Mesodermal cell (in vitro differentiated cells): ENCODE results near the gene KCMF1.

ENCODE experiments used
- H3K27ac ChIP-seq: 2 replicates; pipeline ENCODE4 v1.7.0; 2013; ENCODE audit warnings: mild to moderate bottlenecking, low read depth, low read length, moderate library complexity; ENCODE audit not compliant: severe bottlenecking
- H3K36me3 ChIP-seq: 2 replicates; pipeline ENCODE4 v1.7.1; 2013; ENCODE audit warnings: mild to moderate bottlenecking, low read length, moderate library complexity; ENCODE audit not compliant: control insufficient read depth, insufficient read depth
- H3K4me1 ChIP-seq: one replicate; pipeline ENCODE4 v1.7.1; 2013; ENCODE audit warnings: mild to moderate bottlenecking, low read length; ENCODE audit not compliant: insufficient read depth, control insufficient read depth, poor library complexity, severe bottlenecking
- H3K4me3 ChIP-seq: 2 replicates; pipeline ENCODE4 v1.7.0; 2013; ENCODE audit warnings: low read length, control low read depth, mild to moderate bottlenecking; ENCODE audit not compliant: insufficient read depth, poor library complexity, severe bottlenecking; ENCODE audit errors: extremely low read depth
- H3K9me3 ChIP-seq: 2 replicates; pipeline ENCODE4 v1.7.1; 2013; ENCODE audit warnings: mild to moderate bottlenecking, low read length, moderate library complexity; ENCODE audit not compliant: control insufficient read depth
- WGBS, 2 experiments: methylation state at CpG; one replicate each; pipeline ENCODE4 v1.1.5; 2013; ENCODE audit warnings: missing lambda C conversion rate in 2 of 2; ENCODE audit not compliant: insufficient coverage in 2 of 2; 5-methylcytosine and 5-hydroxymethylcytosine counted together

Gene KCMF1

GRCh38 chr2:84966731-84967130 is 4.2 kb upstream of the KCMF1 start:
- peaks cover 4% of the 10 kb centered on the region for H3K4me1 ChIP-seq
- WGBS, 2 experiments: 94 to 97% methylated on average over 3 to 4 of the region's 7 CpGs
- peaks cover 57% of the 10 kb centered on the region for H3K36me3 ChIP-seq
- H3K27ac ChIP-seq: no peak overlapping the region
- no peaks in the 10 kb centered on the region for H3K9me3 ChIP-seq
- no peak overlapping the region for H3K4me3 ChIP-seq

GRCh38 chr2:84969511-84970209 is 1.3 kb upstream of the KCMF1 start:
- 0% methylated on average over 3 to 6 of the region's 10 CpGs for WGBS, 2 experiments
- peak overlapping the region; percentile 84 for H3K4me3 ChIP-seq
- peaks cover 4% of the 10 kb centered on the region for H3K4me1 ChIP-seq
- H3K36me3 ChIP-seq: peaks cover 33% of the 10 kb centered on the region
- H3K27ac ChIP-seq: peak overlapping the region; percentile 92
- H3K9me3 ChIP-seq: no peaks in the 10 kb centered on the region

- Histone ChIP-seq H3K36me3 (peaks cover 26% of the 10 kb centered on the region), H3K9me3 (no peaks in the 10 kb centered on the region), H3K4me1 (peaks cover 8% of the 10 kb centered on the region), H3K4me3 (peak overlapping the region; percentile 84), H3K27ac (peak overlapping the region; percentile 92)
- 0% methylated on average over 35 to 52 of the region's 65 CpGs for WGBS, 2 experiments
These were observed 622 bp upstream of the KCMF1 start for GRCh38 chr2:84970210-84970867.

GRCh38 chr2:84971510-84972206 is 697 bp downstream of the KCMF1 start:
- Histone ChIP-seq H3K4me1 (peaks cover 9% of the 10 kb centered on the region), H3K9me3 (no peaks in the 10 kb centered on the region), H3K4me3 (peak overlapping the region; percentile 59), H3K36me3 (peaks cover 13% of the 10 kb centered on the region), H3K27ac (peak overlapping the region; percentile 90)
- WGBS, 2 experiments: 0% methylated on average over 64 to 84 of the region's 99 CpGs

- peaks cover 14% of the 10 kb centered on the region for H3K36me3 ChIP-seq
- peaks cover 9% of the 10 kb centered on the region for H3K4me1 ChIP-seq
- H3K4me3 ChIP-seq: peak overlapping the region; percentile 59
- 0 to 2% methylated on average over 7 to 10 of the region's 11 CpGs for WGBS, 2 experiments
- H3K9me3 ChIP-seq: no peaks in the 10 kb centered on the region
- H3K27ac ChIP-seq: peak overlapping the region; percentile 90
These were observed 1.3 kb downstream of the KCMF1 start for GRCh38 chr2:84972207-84972783.

- WGBS, 2 experiments: no CpG with 5 or more reads among the region's 4 CpGs
- Histone ChIP-seq H3K9me3 (no peaks in the 10 kb centered on the region), H3K4me3 (peak overlapping the region; percentile 59), H3K36me3 (peaks cover 16% of the 10 kb centered on the region), H3K27ac (no peak overlapping the region), H3K4me1 (peaks cover 9% of the 10 kb centered on the region)
These were observed 2.0 kb downstream of the KCMF1 start for GRCh38 chr2:84972932-84973331.

GRCh38 chr2:84980263-84980983 is 9.5 kb downstream of the KCMF1 start:
- H3K27ac ChIP-seq: no peak overlapping the region

GRCh38 chr2:84986018-84986417 is 15.1 kb downstream of the KCMF1 start:
- no peak overlapping the region for H3K27ac ChIP-seq
- 100% methylated on average over 1 of the region's 1 CpG for WGBS, 2 experiments

More at GRCh38 chr2:84980263-84980983, 9.5 kb downstream of the KCMF1 start:
- no peak overlapping the region for H3K4me3 ChIP-seq
- peaks cover 2% of the 10 kb centered on the region for H3K4me1 ChIP-seq
- no peaks in the 10 kb centered on the region for H3K9me3 ChIP-seq
- peaks cover 27% of the 10 kb centered on the region for H3K36me3 ChIP-seq
- 91 to 93% methylated on average over 6 of the region's 6 CpGs for WGBS, 2 experiments

GRCh38 chr2:84989422-84989821 is 18.5 kb downstream of the KCMF1 start:
- Histone ChIP-seq H3K27ac (no peak overlapping the region), H3K4me1 (peaks cover 11% of the 10 kb centered on the region), H3K4me3 (no peak overlapping the region), H3K9me3 (no peaks in the 10 kb centered on the region), H3K36me3 (peaks cover 7% of the 10 kb centered on the region)
- WGBS, 2 experiments: 97 to 100% methylated on average over 2 of the region's 2 CpGs

More at GRCh38 chr2:84986018-84986417, 15.1 kb downstream of the KCMF1 start:
- no peak overlapping the region for H3K4me3 ChIP-seq
- peaks cover 7% of the 10 kb centered on the region for H3K36me3 ChIP-seq
- H3K9me3 ChIP-seq: no peaks in the 10 kb centered on the region
- peaks cover 3% of the 10 kb centered on the region for H3K4me1 ChIP-seq

- WGBS, 2 experiments: 86 to 100% methylated on average over 1 of the region's 1 CpG
- H3K27ac ChIP-seq: no peak overlapping the region
- H3K9me3 ChIP-seq: no peaks in the 10 kb centered on the region
- peaks cover 11% of the 10 kb centered on the region for H3K4me1 ChIP-seq
- no peak overlapping the region for H3K4me3 ChIP-seq
- H3K36me3 ChIP-seq: peaks cover 7% of the 10 kb centered on the region
These were observed 19.0 kb downstream of the KCMF1 start for GRCh38 chr2:84989927-84990326.
